GM12872 (cell line): ENCODE measurements around the gene BHMT.

Source experiments
- CTCF ChIP-seq: IDR thresholded peaks from 3 replicates; pipeline ENCODE4 v1.5.1; 2011; ENCODE audit warnings: low read depth, mild to moderate bottlenecking, low read length, moderate library complexity; ENCODE audit not compliant: insufficient read depth

The BHMT gene

DNA sequence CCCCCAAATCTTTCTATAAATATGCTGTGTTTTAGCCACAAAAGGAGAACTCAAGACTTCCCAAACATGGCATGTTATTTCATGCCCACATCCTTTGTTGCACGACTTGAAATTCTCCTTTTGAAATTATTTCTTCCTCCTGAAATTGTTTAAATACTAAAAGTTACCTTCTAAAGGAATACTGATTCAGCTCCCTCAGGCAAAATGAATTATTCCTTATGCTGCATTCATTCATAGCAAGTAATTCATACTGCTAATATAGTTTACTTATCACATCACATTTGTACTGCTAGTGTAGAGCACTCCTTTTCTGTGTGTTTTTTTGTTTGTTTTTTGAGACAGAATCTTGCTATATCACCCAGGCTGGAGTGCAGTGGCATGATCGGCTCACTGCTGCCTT lies 45.7 kb downstream of the BHMT start:
- TF ChIP-seq CTCF = no peak

DNA sequence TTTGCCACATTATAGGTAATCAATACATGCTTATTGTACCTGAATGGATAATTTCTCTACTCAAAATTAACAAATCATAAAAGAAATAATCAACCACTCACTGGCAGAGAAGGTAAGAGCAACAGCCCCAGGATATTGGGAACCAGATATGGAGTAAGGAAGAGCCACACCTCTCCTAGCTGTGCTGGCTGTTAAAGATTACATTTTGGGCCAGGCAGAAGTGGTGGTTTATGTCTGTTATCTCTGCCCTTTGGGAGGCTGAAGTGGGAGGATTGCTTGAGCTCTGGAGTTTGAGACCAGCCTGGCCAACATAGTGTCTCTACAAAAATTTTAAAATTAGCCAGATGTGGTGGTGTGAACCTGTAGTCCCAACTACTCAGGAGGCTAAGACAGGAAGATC lies 56.4 kb downstream of the BHMT start:
- no peak for TF ChIP-seq CTCF

DNA sequence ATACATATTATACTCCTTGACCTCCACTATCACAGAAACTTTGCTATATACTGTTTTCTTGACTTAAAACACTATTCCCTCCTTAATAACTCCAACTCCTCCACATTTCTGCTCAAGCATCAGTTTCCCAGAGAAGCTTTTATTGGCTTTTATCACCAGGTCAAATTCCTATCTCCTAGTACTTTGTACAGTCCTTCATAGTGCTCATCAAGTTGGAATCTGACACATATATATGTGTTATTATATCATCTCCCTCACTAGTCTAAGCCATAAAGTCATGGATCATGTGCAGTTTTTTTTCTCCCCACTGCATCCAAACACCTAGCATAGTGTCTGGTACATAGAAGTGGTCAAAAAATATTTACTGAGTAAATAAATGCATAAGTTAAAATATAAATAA lies 59.1 kb downstream of the BHMT start:
- no peak for TF ChIP-seq CTCF

DNA sequence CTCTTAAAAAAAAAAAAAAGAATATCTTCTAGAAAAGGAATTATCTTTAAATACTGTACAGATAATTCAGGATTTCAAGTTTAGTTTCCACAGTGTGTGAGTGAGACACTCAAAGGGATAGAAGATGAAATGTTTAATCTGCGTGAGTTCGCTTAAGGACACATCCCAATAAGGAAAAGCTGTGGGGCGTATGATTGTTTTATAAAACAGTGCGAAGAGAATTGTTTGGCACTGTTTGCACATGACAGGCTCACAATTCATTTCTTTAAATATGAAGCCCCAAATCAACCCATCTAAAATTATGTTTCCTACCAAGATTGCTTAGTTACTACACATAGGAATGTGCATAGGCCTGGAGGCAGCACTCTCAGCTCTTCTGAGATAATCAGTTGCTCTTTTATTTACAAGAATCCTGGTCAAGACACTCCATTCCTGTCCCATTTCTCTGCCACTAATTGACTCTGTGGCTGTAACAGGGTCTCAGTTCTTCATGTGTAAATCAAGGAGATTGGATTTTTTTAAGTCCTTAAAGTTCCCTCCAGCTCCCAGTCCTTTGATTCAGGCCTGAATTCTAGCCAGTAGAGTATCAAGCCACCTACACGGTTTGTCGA lies 60.1 kb downstream of the BHMT start:
- TF ChIP-seq CTCF = no peak

DNA sequence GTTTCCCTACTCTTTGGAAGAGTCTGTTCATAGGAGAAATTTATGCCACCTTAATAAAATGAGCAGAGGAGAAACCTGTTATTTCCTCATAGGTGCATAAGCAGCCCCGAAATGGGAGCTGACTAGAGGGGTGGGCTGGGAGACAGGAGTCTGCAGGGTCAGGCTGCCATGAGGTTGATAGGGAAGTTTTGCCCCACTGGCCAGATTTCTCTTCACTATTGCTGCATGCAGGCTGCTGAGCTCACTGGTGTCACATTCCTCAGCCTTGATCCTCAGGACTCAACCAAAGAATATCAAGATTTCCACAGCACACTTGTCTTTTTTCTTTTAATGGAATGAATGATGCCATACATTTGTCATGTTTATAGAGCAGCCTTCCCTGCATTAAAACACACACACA lies 60.7 kb downstream of the BHMT start:
- TF ChIP-seq CTCF = no peak

GRCh38 chr5:79173626-79174025 lies 62.0 kb downstream of the BHMT start:
- no peak for TF ChIP-seq CTCF

DNA sequence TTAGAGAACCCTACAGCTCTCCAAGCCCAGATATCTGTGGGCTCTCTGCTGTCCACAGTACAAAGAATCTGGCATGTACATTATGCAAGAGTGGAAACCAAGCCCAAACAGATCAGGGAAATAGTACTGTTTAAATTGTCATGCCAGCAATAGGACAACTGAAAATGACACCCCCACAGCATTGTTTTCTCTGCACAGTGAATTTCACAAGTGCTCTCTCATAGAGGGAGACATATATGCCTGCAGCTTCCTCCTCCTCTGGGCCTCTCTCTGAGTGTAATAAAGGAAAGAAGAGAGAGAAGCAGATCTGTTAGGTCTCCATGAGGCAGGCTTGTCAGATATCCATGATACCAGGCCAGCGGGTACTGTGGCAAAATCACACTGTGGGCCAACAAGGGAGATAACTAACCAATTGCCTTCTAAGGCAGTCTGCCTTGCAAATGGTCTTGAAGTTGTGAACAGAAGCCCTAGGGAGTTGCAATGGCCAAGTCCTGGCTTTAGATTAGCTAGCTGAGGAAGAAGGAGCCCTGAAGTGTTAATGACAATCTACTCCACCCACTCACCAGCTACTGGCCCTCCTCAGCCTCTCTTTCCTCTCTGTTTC lies 69.9 kb downstream of the BHMT start:
- no peak for TF ChIP-seq CTCF
